ENCODE results near the gene CASP2. TPM values are rescaled to one million over a fixed set of nuclear protein-coding genes. Genes with fewer than 3 reads are reported as not detected.

The CASP2 gene
- total RNA-seq, 1 experiment from 2014 or later: 62.0 TPM

DNA sequence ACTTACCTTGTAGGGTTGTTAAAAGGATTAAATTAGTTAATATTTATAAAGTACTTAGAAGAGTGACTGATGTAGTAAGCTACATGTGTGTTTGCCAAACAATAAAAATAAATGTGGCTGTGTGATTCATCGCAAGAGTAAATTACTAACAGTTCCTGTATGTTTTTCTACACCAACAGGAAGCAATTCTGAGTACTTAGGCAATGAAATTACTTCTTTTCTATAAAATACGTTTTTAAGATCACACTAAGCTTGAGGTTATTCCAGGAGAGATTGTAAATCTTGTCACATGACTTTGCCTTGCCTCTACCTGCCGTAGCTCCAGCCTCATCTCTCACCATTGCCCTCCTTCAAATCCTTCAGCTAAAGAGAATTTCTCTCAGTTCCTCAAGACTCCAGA is 43.0 kb upstream of the CASP2 start:
- Mint-ChIP-seq H3K4me1 (ENCODE audit: low read depth, unreplicated experiment) (peaks cover 41% of the 10 kb centered on the region), H3K27me3 (ENCODE audit: insufficient read depth, unreplicated experiment) (no peaks in the 10 kb centered on the region), H3K27ac (ENCODE audit: unreplicated experiment) (no peak overlapping the region), H3K4me3 (ENCODE audit: unreplicated experiment) (no peak overlapping the region), H3K9me3 (ENCODE audit: unreplicated experiment) (peaks cover 9% of the 10 kb centered on the region), H3K36me3 (ENCODE audit: insufficient read depth, unreplicated experiment) (no peaks in the 10 kb centered on the region)
- Histone ChIP-seq H3K36me3 (ENCODE audit: control insufficient read depth, insufficient read depth, low read length) (no peaks in the 10 kb centered on the region), H3K4me1 (peaks cover 40% of the 10 kb centered on the region), H3K9me3 (no peaks in the 10 kb centered on the region), H3K27me3 (replicated peaks; ENCODE audit: control insufficient read depth, insufficient read depth, low read length) (no peaks in the 10 kb centered on the region), H3K4me3 (ENCODE audit: low read depth, low read length) (no peak overlapping the region)
- TF ChIP-seq, protein P1, sequence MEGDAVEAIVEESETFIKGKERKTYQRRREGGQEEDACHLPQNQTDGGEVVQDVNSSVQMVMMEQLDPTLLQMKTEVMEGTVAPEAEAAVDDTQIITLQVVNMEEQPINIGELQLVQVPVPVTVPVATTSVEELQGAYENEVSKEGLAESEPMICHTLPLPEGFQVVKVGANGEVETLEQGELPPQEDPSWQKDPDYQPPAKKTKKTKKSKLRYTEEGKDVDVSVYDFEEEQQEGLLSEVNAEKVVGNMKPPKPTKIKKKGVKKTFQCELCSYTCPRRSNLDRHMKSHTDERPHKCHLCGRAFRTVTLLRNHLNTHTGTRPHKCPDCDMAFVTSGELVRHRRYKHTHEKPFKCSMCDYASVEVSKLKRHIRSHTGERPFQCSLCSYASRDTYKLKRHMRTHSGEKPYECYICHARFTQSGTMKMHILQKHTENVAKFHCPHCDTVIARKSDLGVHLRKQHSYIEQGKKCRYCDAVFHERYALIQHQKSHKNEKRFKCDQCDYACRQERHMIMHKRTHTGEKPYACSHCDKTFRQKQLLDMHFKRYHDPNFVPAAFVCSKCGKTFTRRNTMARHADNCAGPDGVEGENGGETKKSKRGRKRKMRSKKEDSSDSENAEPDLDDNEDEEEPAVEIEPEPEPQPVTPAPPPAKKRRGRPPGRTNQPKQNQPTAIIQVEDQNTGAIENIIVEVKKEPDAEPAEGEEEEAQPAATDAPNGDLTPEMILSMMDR (IDR thresholded peaks at IDR 0.05; ENCODE audit: insufficient read depth in 1 of 2, low read depth in 1 of 2, low read length in 1 of 2, severe bottlenecking in 1 of 2, unreplicated experiment in 1 of 2): no peak
- no TSS peak for BruUV-seq (replicated peaks)
- POLR2A ChIA-PET: no interaction called here
- no peak for DNase-seq
- intact Hi-C loops (cut with micrococcal nuclease; ENCODE audit: unreplicated experiment): no loop called here
- CTCF ChIA-PET: no interaction called here

DNA sequence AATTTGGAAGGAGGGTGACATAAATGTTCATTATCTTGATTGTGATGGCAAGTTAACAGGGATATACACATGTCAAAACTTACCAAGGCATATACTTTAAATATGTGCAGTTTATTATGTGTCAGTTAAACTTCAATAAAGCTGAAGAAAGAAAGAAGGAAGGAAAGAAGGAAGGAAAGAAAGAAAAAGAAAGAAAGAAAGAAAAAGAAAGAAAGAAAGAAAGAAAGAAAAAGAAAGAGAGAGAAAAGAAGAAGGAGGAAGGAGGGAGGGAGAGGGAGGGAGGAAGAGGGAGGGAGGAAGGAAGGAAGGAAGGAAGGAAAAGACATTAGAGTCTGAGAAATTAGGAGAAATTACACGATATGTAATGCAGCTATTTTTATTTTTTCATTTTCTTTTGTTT is 40.8 kb upstream of the CASP2 start:
- Mint-ChIP-seq H3K4me1 (ENCODE audit: low read depth, unreplicated experiment) (peaks cover 41% of the 10 kb centered on the region), H3K27ac (ENCODE audit: unreplicated experiment) (no peak overlapping the region), H3K36me3 (ENCODE audit: insufficient read depth, unreplicated experiment) (no peaks in the 10 kb centered on the region), H3K27me3 (ENCODE audit: insufficient read depth, unreplicated experiment) (no peaks in the 10 kb centered on the region), H3K4me3 (ENCODE audit: unreplicated experiment) (no peak overlapping the region), H3K9me3 (ENCODE audit: unreplicated experiment) (peaks cover 9% of the 10 kb centered on the region)
- no peak for DNase-seq
- intact Hi-C loops (cut with micrococcal nuclease; ENCODE audit: unreplicated experiment): no loop called here
- H3K36me3 ChIP-seq (ENCODE audit: control insufficient read depth, insufficient read depth, low read length): no peaks in the 10 kb centered on the region
- H3K27me3 ChIP-seq (replicated peaks; ENCODE audit: control insufficient read depth, insufficient read depth, low read length): no peaks in the 10 kb centered on the region
- ChIA-PET CTCF (interaction anchor here (0.7 kb wide), 1 partner anchor 222 kb away, joined by 13 read pairs; no protein-coding TSS in a partner anchor), POLR2A (no interaction called here)
- H3K4me3 ChIP-seq (ENCODE audit: low read depth, low read length): no peak overlapping the region
- no TSS peak for BruUV-seq (replicated peaks)
- no peaks in the 10 kb centered on the region for H3K9me3 ChIP-seq
- TF ChIP-seq, protein P1 (IDR thresholded peaks at IDR 0.05; ENCODE audit: insufficient read depth in 1 of 2, low read depth in 1 of 2, low read length in 1 of 2, severe bottlenecking in 1 of 2, unreplicated experiment in 1 of 2): no peak
- H3K4me1 ChIP-seq: peaks cover 42% of the 10 kb centered on the region

DNA sequence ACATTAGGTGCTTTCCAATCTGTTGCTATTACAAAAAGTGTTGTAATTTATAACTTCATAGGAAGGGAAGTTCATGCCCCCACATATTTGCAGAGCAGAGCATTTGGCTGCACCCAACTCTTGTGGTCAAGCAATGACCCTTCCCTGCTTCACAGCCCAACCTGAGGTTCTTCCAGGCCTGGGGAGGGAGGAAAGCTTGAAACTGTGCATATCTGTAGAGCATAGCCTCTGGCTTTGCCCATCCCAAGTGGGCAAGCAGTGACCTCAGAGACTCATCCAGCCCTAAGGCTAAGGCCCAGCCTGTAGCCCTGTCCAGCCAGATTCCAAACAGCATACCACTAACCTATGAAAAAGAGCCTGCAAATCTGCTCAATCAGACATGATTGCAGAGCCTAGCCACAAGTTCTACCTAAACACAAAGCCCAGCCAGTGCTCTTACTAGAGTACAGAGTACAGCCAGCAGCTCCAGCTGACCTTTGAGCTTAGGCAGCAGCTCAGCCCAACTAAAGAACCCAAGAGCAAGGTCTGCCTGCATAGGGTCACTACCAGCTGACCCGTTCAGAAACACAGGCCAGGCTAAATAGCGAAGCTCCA is 39.3 kb upstream of the CASP2 start:
- peaks cover 34% of the 10 kb centered on the region for H3K4me1 ChIP-seq
- POLR2A ChIA-PET: interaction anchor here (1.1 kb wide), 1 partner anchor 14 kb away, joined by 5 read pairs; the partner anchor contains the start of gene GSTK1
- no TSS peak for BruUV-seq (replicated peaks)
- Mint-ChIP-seq H3K4me1 (ENCODE audit: low read depth, unreplicated experiment) (peaks cover 30% of the 10 kb centered on the region), H3K27ac (ENCODE audit: unreplicated experiment) (no peak overlapping the region), H3K27me3 (ENCODE audit: insufficient read depth, unreplicated experiment) (no peaks in the 10 kb centered on the region), H3K9me3 (ENCODE audit: unreplicated experiment) (peaks cover 17% of the 10 kb centered on the region), H3K36me3 (ENCODE audit: insufficient read depth, unreplicated experiment) (no peaks in the 10 kb centered on the region), H3K4me3 (ENCODE audit: unreplicated experiment) (peak overlapping the region; percentile 13)
- no peaks in the 10 kb centered on the region for H3K36me3 ChIP-seq (ENCODE audit: control insufficient read depth, insufficient read depth, low read length)
- intact Hi-C loops (cut with micrococcal nuclease; ENCODE audit: unreplicated experiment): loop anchor here (1.0 kb wide), 1 partner anchor 9 kb away; no protein-coding TSS in a partner anchor
- TF ChIP-seq, protein P1 (IDR thresholded peaks at IDR 0.05; ENCODE audit: insufficient read depth in 1 of 2, low read depth in 1 of 2, low read length in 1 of 2, severe bottlenecking in 1 of 2, unreplicated experiment in 1 of 2): no peak
- no peak overlapping the region for H3K4me3 ChIP-seq (ENCODE audit: low read depth, low read length)
- DNase-seq: peak; percentile 71 to 85
- H3K9me3 ChIP-seq: 0 out of 2 replicates have a peak, but pooled peaks cover 2% of the 10 kb centered on the region
- H3K27me3 ChIP-seq (replicated peaks; ENCODE audit: control insufficient read depth, insufficient read depth, low read length): no peaks in the 10 kb centered on the region
- CTCF ChIA-PET: interaction anchor here (0.6 to 1.4 kb wide), 3 partner anchors 8 to 39 kb away, joined by 3 to 14 read pairs (median 8); partner anchors contain the start of gene CASP2

All from Caco-2 (cell line).